HepG2 (cell line): ENCODE data around the gene RNH1. TPM values are rescaled to one million over a fixed set of nuclear protein-coding genes. Genes with fewer than 3 reads are reported as not detected.

Source experiments
- ATF6 ChIP-seq: sonication (generic); formaldehyde crosslinking; conservative IDR thresholded peaks from 2 replicates; pipeline ENCODE4 v1.4.0; 2020; ENCODE audit warnings: missing genetic modification reagents
- HMGXB4 ChIP-seq, 2 experiments: sonication (generic) in 1 of 2; formaldehyde crosslinking in 1 of 2; IDR thresholded peaks; 2 replicates each; pipeline versions ENCODE4 v1.4.0 to v1.6.1; 2018 to 2020; ENCODE audit warnings: missing genetic modification reagents in 2 of 2, borderline replicate concordance in 1 of 2, low read depth in 1 of 2, mild to moderate bottlenecking in 1 of 2, missing biosample characterization in 1 of 2
- MATR3 ChIP-seq: sonication (generic); formaldehyde crosslinking; IDR thresholded peaks from 2 replicates; pipeline ENCODE4 v1.4.0; 2020; ENCODE audit warnings: missing genetic modification reagents
- MXD1 ChIP-seq: sonication (generic); formaldehyde crosslinking; IDR thresholded peaks from 2 replicates; pipeline ENCODE4 v1.4.0; 2020; ENCODE audit warnings: mild to moderate bottlenecking, missing genetic modification reagents
- MXD3 ChIP-seq: IDR thresholded peaks from 2 replicates; pipeline ENCODE4 v1.6.1; 2016; ENCODE audit warnings: mild to moderate bottlenecking, missing biosample characterization, missing genetic modification reagents
- SMYD3 ChIP-seq: sonication (generic); formaldehyde crosslinking; IDR thresholded peaks from 2 replicates; pipeline ENCODE4 v1.8.1; 2023; ENCODE audit warnings: mild to moderate bottlenecking, missing genetic modification reagents
- TIGD3 ChIP-seq: sonication (generic); formaldehyde crosslinking; IDR thresholded peaks from 2 replicates; pipeline ENCODE4 v1.5.1; 2020; ENCODE audit warnings: mild to moderate bottlenecking, missing genetic modification reagents, borderline replicate concordance
- ZKSCAN5 ChIP-seq: sonication (generic); formaldehyde crosslinking; IDR thresholded peaks from 2 replicates; pipeline ENCODE4 v1.5.1; 2020; ENCODE audit warnings: mild to moderate bottlenecking, missing genetic modification reagents
- ZMYM3 ChIP-seq: sonication (generic); formaldehyde crosslinking; IDR thresholded peaks from 2 replicates; pipeline ENCODE4 v1.5.1; 2020; ENCODE audit warnings: mild to moderate bottlenecking, missing genetic modification reagents
- ZNF205 ChIP-seq: IDR thresholded peaks from 2 replicates; pipeline ENCODE4 v1.6.1; 2018; ENCODE audit warnings: missing biosample characterization, missing genetic modification reagents
- ZNF576 ChIP-seq: sonication (generic); formaldehyde crosslinking; IDR thresholded peaks from 2 replicates; pipeline ENCODE4 v1.4.0; 2020; ENCODE audit warnings: mild to moderate bottlenecking, missing genetic modification reagents
- ZNF646 ChIP-seq: sonication (generic); formaldehyde crosslinking; IDR thresholded peaks from 2 replicates; pipeline ENCODE4 v1.9.0; 2021; ENCODE audit warnings: mild to moderate bottlenecking, missing genetic modification reagents
- ZNF678 ChIP-seq: sonication (generic); formaldehyde crosslinking; IDR thresholded peaks from 2 replicates; pipeline ENCODE4 v1.4.0; 2020; ENCODE audit warnings: mild to moderate bottlenecking, missing genetic modification reagents
- polyA plus RNA-seq, 8 experiments: library from polyadenylated mRNA; depleted of rRNA in 3 of 8; stranded (reverse) in 7 of 8; unstranded in 1 of 8; fragments of >200 nt; fragmentation: Illumina TruSeq in 4 of 8; extraction: Trizol in 4 of 8; gene quantifications; 2 replicates each; pipeline versions ENCODE4 v1.2.1 to v1.2.3, GENCODE V29; 2011 to 2016; ENCODE audit warnings: low read depth in 4 of 8, missing spikeins in 1 of 8, mixed read lengths in 1 of 8; ENCODE audit not compliant: insufficient read depth in 1 of 8
- total RNA-seq, 5 experiments: library from RNA; depleted of rRNA; stranded (reverse); fragments of >200 nt; fragmentation: Illumina TruSeq; extraction: Trizol; gene quantifications; 2 replicates each; pipeline ENCODE4 v1.2.3, GENCODE V29; 2016; ENCODE audit warnings: low read depth in 1 of 5

Gene RNH1
- total and polyA plus RNA-seq, 2 of the 13 experiments (the other 11 are each of a cell fraction or from before 2014, with no cell fraction given) = 36.0 to 74.1 TPM

- TF ChIP-seq MXD1 (CRISPR knock-in tag) (no peak), ZNF678 (CRISPR knock-in tag) (no peak), SMYD3 (CRISPR knock-in tag) (no peak), ZNF576 (CRISPR knock-in tag) (no peak), MATR3 (CRISPR knock-in tag) (no peak), TIGD3 (no peak), ZNF646 (CRISPR knock-in tag) (no peak), ZMYM3 (CRISPR knock-in tag) (no peak), MXD3 (CRISPR knock-in tag) (no peak), ZNF205 (CRISPR knock-in tag) (no peak), ZKSCAN5 (CRISPR knock-in tag) (no peak), ATF6 (CRISPR knock-in tag) (no peak), HMGXB4 (CRISPR knock-in tag; IDR thresholded peaks at IDR 0.05; ENCODE audit: borderline replicate concordance in 1 of 2, low read depth in 1 of 2) (no peak)
Observed at GRCh38 chr11:553083-553987, 46.3 kb upstream of the RNH1 start (continued).
